ENCODE data around the gene PCDHGC3. TPM values are rescaled to one million over a fixed set of nuclear protein-coding genes. Genes with fewer than 3 reads are reported as not detected.

The PCDHGC3 gene
- total RNA-seq, 2 experiments from 2014 or later: 27.2 to 59.7 TPM

- ChIA-PET CTCF (ENCODE audit: unreplicated experiment) (no interaction called here), POLR2A (no interaction called here)
- no peak for TF ChIP-seq CTCF (conservative IDR thresholded peaks at IDR 0.05; ENCODE audit: low read length)
- no peak for TF ChIP-seq EZH2phosphoT487 (IDR thresholded peaks at IDR 0.05; ENCODE audit: borderline replicate concordance, low read depth, low read length)
- H2AFZ ChIP-seq (ENCODE audit: low read length): no peak overlapping the region
- H3K4me2 ChIP-seq (ENCODE audit: low read length): no peak overlapping the region
- DNase-seq (ENCODE audit: low spot score): no peak
- H3K9me3 ChIP-seq (ENCODE audit: low read length): no peaks in the 10 kb centered on the region
- H3K4me1 ChIP-seq (ENCODE audit: insufficient read depth, low read length, poor library complexity, severe bottlenecking): no peaks in the 10 kb centered on the region
- H4K20me1 ChIP-seq (ENCODE audit: insufficient read depth, low read length): no peaks in the 10 kb centered on the region
- H3K79me2 ChIP-seq (ENCODE audit: insufficient read depth, low read depth, low read length): no peaks in the 10 kb centered on the region
- intact Hi-C loops (cut with micrococcal nuclease; ENCODE audit: unreplicated experiment): no loop called here
- H3K4me3 ChIP-seq (ENCODE audit: low read depth, low read length, poor library complexity, severe bottlenecking): no peak overlapping the region
- no TSS peak for BruUV-seq (replicated peaks)
- H3K27ac ChIP-seq (ENCODE audit: low read depth, low read length, poor library complexity, severe bottlenecking): no peak overlapping the region
- H3K36me3 ChIP-seq (ENCODE audit: insufficient read depth, low read length): no peaks in the 10 kb centered on the region
- H3K9me2 ChIP-seq (ENCODE audit: insufficient read depth, low read length): no peaks in the 10 kb centered on the region
Observed at GRCh38 chr5:141434006-141434405, 41.8 kb upstream of the PCDHGC3 start.

- Histone ChIP-seq H3K4me3 (ENCODE audit: low read depth, low read length, poor library complexity, severe bottlenecking) (no peak overlapping the region), H3K4me2 (ENCODE audit: low read length) (no peak overlapping the region), H3K79me2 (ENCODE audit: insufficient read depth, low read depth, low read length) (no peaks in the 10 kb centered on the region), H4K20me1 (ENCODE audit: insufficient read depth, low read length) (no peaks in the 10 kb centered on the region), H3K27ac (ENCODE audit: low read depth, low read length, poor library complexity, severe bottlenecking) (no peak overlapping the region), H3K4me1 (ENCODE audit: insufficient read depth, low read length, poor library complexity, severe bottlenecking) (peaks cover 2% of the 10 kb centered on the region), H3K9me2 (ENCODE audit: insufficient read depth, low read length) (no peaks in the 10 kb centered on the region), H3K9me3 (ENCODE audit: low read length) (no peaks in the 10 kb centered on the region), H3K36me3 (ENCODE audit: insufficient read depth, low read length) (no peaks in the 10 kb centered on the region), H2AFZ (ENCODE audit: low read length) (no peak overlapping the region)
- intact Hi-C loops (cut with micrococcal nuclease; ENCODE audit: unreplicated experiment): no loop called here
- no peak for DNase-seq (ENCODE audit: low spot score)
- TF ChIP-seq EZH2phosphoT487 (IDR thresholded peaks at IDR 0.05; ENCODE audit: borderline replicate concordance, low read depth, low read length) (no peak), CTCF (conservative IDR thresholded peaks at IDR 0.05; ENCODE audit: low read length) (no peak)
- CTCF ChIA-PET (ENCODE audit: unreplicated experiment): no interaction called here
- POLR2A ChIA-PET: interaction anchor here (0.6 to 1.1 kb wide), 3 partner anchors 61 to 127 kb away, joined by 3 to 4 read pairs (median 3); no protein-coding TSS in a partner anchor
- no TSS peak for BruUV-seq (replicated peaks)
Observed at GRCh38 chr5:141437221-141437620, 38.5 kb upstream of the PCDHGC3 start.

GRCh38 chr5:141439411-141440141, 36.2 kb upstream of the PCDHGC3 start:
- BruUV-seq (replicated peaks): no TSS peak
- Histone ChIP-seq H3K27ac (ENCODE audit: low read depth, low read length, poor library complexity, severe bottlenecking) (no peak overlapping the region), H4K20me1 (ENCODE audit: insufficient read depth, low read length) (no peaks in the 10 kb centered on the region), H3K36me3 (ENCODE audit: insufficient read depth, low read length) (no peaks in the 10 kb centered on the region), H3K9me3 (ENCODE audit: low read length) (no peaks in the 10 kb centered on the region), H3K4me3 (ENCODE audit: low read depth, low read length, poor library complexity, severe bottlenecking) (no peak overlapping the region), H3K9me2 (ENCODE audit: insufficient read depth, low read length) (no peaks in the 10 kb centered on the region), H2AFZ (ENCODE audit: low read length) (no peak overlapping the region), H3K79me2 (ENCODE audit: insufficient read depth, low read depth, low read length) (no peaks in the 10 kb centered on the region), H3K4me1 (ENCODE audit: insufficient read depth, low read length, poor library complexity, severe bottlenecking) (peaks cover 14% of the 10 kb centered on the region), H3K4me2 (ENCODE audit: low read length) (no peak overlapping the region)
- ChIA-PET POLR2A (interaction anchor here (0.5 kb wide), 1 partner anchor 795 kb away, joined by 3 read pairs; no protein-coding TSS in a partner anchor), CTCF (ENCODE audit: unreplicated experiment) (no interaction called here)
- TF ChIP-seq EZH2phosphoT487 (IDR thresholded peaks at IDR 0.05; ENCODE audit: borderline replicate concordance, low read depth, low read length) (no peak), CTCF (conservative IDR thresholded peaks at IDR 0.05; ENCODE audit: low read length) (no peak)
- intact Hi-C loops (cut with micrococcal nuclease; ENCODE audit: unreplicated experiment): no loop called here
- no peak for DNase-seq (ENCODE audit: low spot score)
